H9 (cell line): ENCODE data around the gene TSPO. TPM values are rescaled to one million over a fixed set of nuclear protein-coding genes. Genes with fewer than 3 reads are reported as not detected.
"Not testable (repeated sequence)": the region's sequence is repeated elsewhere in the genome, so short reads cannot be mapped to it uniquely, and the experiment has no call there.

Experiments
- DNase-seq: peaks from one replicate; pipeline ENCODE4 v3.0.0-alpha.2; 2017
- H2AFZ ChIP-seq: one replicate; pipeline ENCODE4 v1.6.1; 2013; ENCODE audit warnings: mild to moderate bottlenecking, low read length, control low read depth, moderate library complexity
- H2AK5ac ChIP-seq: 2 replicates; pipeline ENCODE4 v1.6.1; 2013; ENCODE audit warnings: low read length, control low read depth, mixed read lengths; ENCODE audit not compliant: insufficient read length
- H2BK120ac ChIP-seq: one replicate; pipeline ENCODE4 v1.6.1; 2013; ENCODE audit warnings: low read depth, mild to moderate bottlenecking, low read length, control low read depth, inconsistent platforms; ENCODE audit not compliant: poor library complexity, severe bottlenecking
- H2BK12ac ChIP-seq: 2 replicates; pipeline ENCODE4 v1.6.1; 2013; ENCODE audit warnings: low read length, control low read depth, mixed read lengths, low read depth; ENCODE audit not compliant: insufficient read length
- H2BK15ac ChIP-seq: 2 replicates; pipeline ENCODE4 v1.6.1; 2013; ENCODE audit warnings: low read depth, low read length, control low read depth
- H2BK20ac ChIP-seq: one replicate; pipeline ENCODE4 v1.6.1; 2013; ENCODE audit warnings: low read depth, mild to moderate bottlenecking, low read length, control low read depth, inconsistent platforms; ENCODE audit not compliant: poor library complexity, severe bottlenecking
- H2BK5ac ChIP-seq: 2 replicates; pipeline ENCODE4 v1.6.1; 2013; ENCODE audit warnings: low read length, control low read depth, mixed read lengths; ENCODE audit not compliant: insufficient read length
- H3K14ac ChIP-seq: 2 replicates; pipeline ENCODE4 v1.6.1; 2013; ENCODE audit warnings: low read length, control low read depth; ENCODE audit not compliant: insufficient read depth
- H3K18ac ChIP-seq: 2 replicates; pipeline ENCODE4 v1.6.1; 2013; ENCODE audit warnings: low read depth, mild to moderate bottlenecking, mixed read lengths, low read length, control low read depth; ENCODE audit not compliant: insufficient read length
- H3K23ac ChIP-seq: 2 replicates; pipeline ENCODE4 v1.6.1; 2013; ENCODE audit warnings: low read length, control low read depth, mixed read lengths, low read depth; ENCODE audit not compliant: insufficient read length
- H3K23me2 ChIP-seq: 2 replicates; pipeline ENCODE4 v1.6.1; 2013; ENCODE audit warnings: low read depth, mild to moderate bottlenecking, mixed read lengths, low read length, control low read depth; ENCODE audit not compliant: insufficient read length, poor library complexity, severe bottlenecking
- H3K27ac ChIP-seq: 2 replicates; pipeline ENCODE4 v1.5.1; 2013; ENCODE audit warnings: low read length, control low read depth, mixed read lengths, low read depth; ENCODE audit not compliant: insufficient read length
- H3K27me3 ChIP-seq: 2 replicates; pipeline ENCODE4 v1.6.1; 2013; ENCODE audit warnings: low read length, control low read depth, inconsistent platforms; ENCODE audit not compliant: insufficient read depth
- H3K4ac ChIP-seq: 2 replicates; pipeline ENCODE4 v1.6.1; 2013; ENCODE audit warnings: low read depth, mild to moderate bottlenecking, control low read depth, inconsistent platforms, low read length, moderate library complexity
- H3K4me1 ChIP-seq: 2 replicates; pipeline ENCODE4 v1.6.1; 2013; ENCODE audit warnings: low read length, control low read depth, inconsistent platforms; ENCODE audit not compliant: insufficient read depth
- H3K4me2 ChIP-seq: 2 replicates; pipeline ENCODE4 v1.6.1; 2013; ENCODE audit warnings: low read length, control low read depth, mixed read lengths; ENCODE audit not compliant: insufficient read length, insufficient read depth
- H3K56ac ChIP-seq: 2 replicates; pipeline ENCODE4 v1.6.1; 2013; ENCODE audit warnings: low read depth, mild to moderate bottlenecking, mixed read lengths, low read length, control low read depth; ENCODE audit not compliant: insufficient read length
- H3K79me1 ChIP-seq: 2 replicates; pipeline ENCODE4 v1.6.1; 2013; ENCODE audit warnings: low read depth, mild to moderate bottlenecking, moderate library complexity, low read length, control low read depth, inconsistent platforms; ENCODE audit not compliant: insufficient read depth, poor library complexity, severe bottlenecking
- H3K79me2 ChIP-seq: 2 replicates; pipeline ENCODE4 v1.6.1; 2013; ENCODE audit warnings: low read length, control low read depth, inconsistent platforms; ENCODE audit not compliant: insufficient read depth
- H3K9ac ChIP-seq: 2 replicates; pipeline ENCODE4 v1.6.1; 2013; ENCODE audit warnings: low read length, control low read depth, mixed read lengths; ENCODE audit not compliant: insufficient read length; ENCODE audit errors: extremely low read depth
- H3K9me3 ChIP-seq: one replicate; pipeline ENCODE4 v1.6.1; 2013; ENCODE audit warnings: low read depth, low read length, inconsistent platforms; ENCODE audit not compliant: control insufficient read depth
- H3T11ph ChIP-seq: one replicate; pipeline ENCODE4 v1.6.1; 2013; ENCODE audit warnings: mild to moderate bottlenecking, low read length, control low read depth, inconsistent platforms
- H4K20me1 ChIP-seq: one replicate; pipeline ENCODE4 v1.6.1; 2013; ENCODE audit not compliant: control insufficient read depth, insufficient read length, insufficient read depth
- H4K5ac ChIP-seq: 2 replicates; pipeline ENCODE4 v1.6.1; 2013; ENCODE audit warnings: low read depth, mild to moderate bottlenecking, mixed read lengths, low read length, control low read depth; ENCODE audit not compliant: insufficient read length
- H4K8ac ChIP-seq: replicated peaks from 2 replicates; pipeline ENCODE4 v1.6.1; 2013; ENCODE audit warnings: low read length, control low read depth, mixed read lengths, low read depth; ENCODE audit not compliant: insufficient read length
- H4K91ac ChIP-seq: 2 replicates; pipeline ENCODE4 v1.6.1; 2013; ENCODE audit warnings: low read depth, mild to moderate bottlenecking, moderate library complexity, mixed read lengths, low read length, control low read depth; ENCODE audit not compliant: insufficient read length
- H3K27ac Mint-ChIP-seq, 3 experiments: 2 replicates in 2 of 3; 3 replicates in 1 of 3; pipeline ENCODE4 v1.8.0; 2020 to 2021; ENCODE audit warnings: mixed read lengths in 3 of 3, mild to moderate bottlenecking in 1 of 3, moderate library complexity in 1 of 3
- H3K27me3 Mint-ChIP-seq: 2 replicates; pipeline ENCODE4 v1.8.0; 2021; ENCODE audit warnings: low read depth, mild to moderate bottlenecking, moderate library complexity, mixed read lengths
- H3K36me3 Mint-ChIP-seq, 3 experiments: 2 replicates in 2 of 3; 3 replicates in 1 of 3; pipeline ENCODE4 v1.8.0; 2020 to 2021; ENCODE audit warnings: low read depth in 3 of 3, mixed read lengths in 3 of 3; ENCODE audit not compliant: insufficient read depth in 1 of 3
- H3K4me1 Mint-ChIP-seq, 2 experiments: 2 replicates each; pipeline ENCODE4 v1.8.0; 2020; ENCODE audit warnings: mixed read lengths in 2 of 2
- H3K4me3 Mint-ChIP-seq, 2 experiments: 2 replicates in 1 of 2; 3 replicates in 1 of 2; pipeline ENCODE4 v1.8.0; 2020 to 2021; ENCODE audit warnings: mild to moderate bottlenecking in 2 of 2, mixed read lengths in 2 of 2, moderate library complexity in 1 of 2
- H3K9me3 Mint-ChIP-seq, 2 experiments: 2 replicates in 1 of 2; 3 replicates in 1 of 2; pipeline ENCODE4 v1.8.0; 2020; ENCODE audit warnings: mild to moderate bottlenecking in 2 of 2, mixed read lengths in 2 of 2, moderate library complexity in 1 of 2
- CTCF ChIP-seq: fragments of 200-600 bp; sonication (generic); conservative IDR thresholded peaks from 3 replicates; pipeline ENCODE4 v1.8.0; 2021; ENCODE audit warnings: antibody characterized with exemption, mild to moderate bottlenecking
- WGBS: extraction: QIAGEN DNeasy Blood & Tissue Kit; methylation state at CpG from one replicate; pipeline ENCODE4 v1.1.7; 2013; ENCODE audit warnings: missing lambda C conversion rate, low lambda C conversion rate, mixed read lengths; ENCODE audit not compliant: insufficient read length; ENCODE audit errors: extremely low coverage; 5-methylcytosine and 5-hydroxymethylcytosine counted together
- long read RNA-seq: library from polyadenylated mRNA; unstranded; transcript quantifications from one replicate; pipeline ENCODE4 v2.0.0, GENCODE V29; 2020
- total RNA-seq: library from RNA; stranded (reverse); gene quantifications from 2 replicates; pipeline ENCODE4 v1.2.1, GENCODE V29; 2021

Gene TSPO
- total RNA-seq: 12.1 and 14.8 TPM in 2 replicates
- long read RNA-seq, transcript TSPO-202 (4 exons, 881 nt): major isoform, 29 of 33 reads
- long read RNA-seq, partial matches to known transcripts: 2 of 33 reads
- long read RNA-seq, other reads (novel, unspliced or antisense): 2 of 33 reads

- Histone ChIP-seq H3K9me3 (no peaks in the 10 kb centered on the region), H2BK5ac (no peak within 1 kb of the TSS), H3K23ac (no peak within 1 kb of the TSS), H2AK5ac (no peak within 1 kb of the TSS), H3K27ac (no peak within 1 kb of the TSS), H3K18ac (no peak within 1 kb of the TSS), H2BK12ac (no peak within 1 kb of the TSS), H2BK120ac (no peak within 1 kb of the TSS), H3K79me2 (no peaks in the 10 kb centered on the region), H3K9ac (no peak within 1 kb of the TSS), H4K20me1 (no peaks in the 10 kb centered on the region), H3K56ac (no peak within 1 kb of the TSS), H3K23me2 (no peaks in the 10 kb centered on the region), H4K5ac (no peak within 1 kb of the TSS), H2BK15ac (no peak within 1 kb of the TSS), H3T11ph (no peak within 1 kb of the TSS), H4K91ac (no peak within 1 kb of the TSS), H3K4ac (no peak within 1 kb of the TSS), H2AFZ (no peak within 1 kb of the TSS), H3K4me1 (no peaks in the 10 kb centered on the region; the same call in 1 of the 2 replicates), H3K79me1 (no peaks in the 10 kb centered on the region), H2BK20ac (no peak within 1 kb of the TSS), H3K27me3 (no peaks in the 10 kb centered on the region; the same call in 1 of the 2 replicates), H3K14ac (peak within 1 kb of the TSS; percentile 10; the same call in 1 of the 2 replicates), H3K4me2 (peak within 1 kb of the TSS; percentile 50), H4K8ac (no peak within 1 kb of the TSS)
- TF ChIP-seq CTCF: no peak
- Mint-ChIP-seq H3K27me3 (peaks cover 22% of the 10 kb centered on the region), H3K27ac (no peak within 1 kb of the TSS; a peak in 1 of 7 replicates), H3K4me1 (peaks cover 3 to 19% of the 10 kb centered on the region in 2 experiments), H3K4me3 (peak within 1 kb of the TSS; percentile 68 to 87), H3K9me3 (no peaks in the 10 kb centered on the region), H3K36me3 (no peaks in the 10 kb centered on the region)
- DNase-seq: peak; percentile 60
- WGBS: no CpG with 5 or more reads among the region's 75 CpGs
Observed at GRCh38 chr22:43151251-43152002, at the start of gene TSPO. TSS of gene TSPO (plus strand) at chr22:43151559. CDS start at chr22:43159239, 7,680 bp downstream.

- H3K4ac ChIP-seq, H2AFZ ChIP-seq, H3K36me3 Mint-ChIP-seq, H2BK120ac ChIP-seq, H3K23ac ChIP-seq, H4K91ac ChIP-seq, H3K27me3 ChIP-seq, H4K5ac ChIP-seq, H2BK12ac ChIP-seq, H3K27ac ChIP-seq, H2BK20ac ChIP-seq, H3T11ph ChIP-seq, H3K4me1 ChIP-seq, H4K8ac ChIP-seq, H3K9me3 ChIP-seq, H2BK15ac ChIP-seq, H3K18ac ChIP-seq, H2BK5ac ChIP-seq, H3K79me1 ChIP-seq, H3K79me2 ChIP-seq, H3K14ac ChIP-seq, H3K9me3 Mint-ChIP-seq, H3K23me2 ChIP-seq, H2AK5ac ChIP-seq, H3K4me2 ChIP-seq, DNase-seq, H4K20me1 ChIP-seq, H3K4me3 Mint-ChIP-seq, H3K56ac ChIP-seq, H3K9ac ChIP-seq: not testable (repeated sequence)
- H3K27me3 Mint-ChIP-seq: peaks cover 34% of the 10 kb centered on the region
- peak overlapping the region in 1 of 3 experiments; percentile 71; a peak in 1 of 7 replicates for H3K27ac Mint-ChIP-seq
- no CpG with 5 or more reads among the region's 15 CpGs for WGBS
- H3K4me1 Mint-ChIP-seq: peaks cover 9 to 20% of the 10 kb centered on the region in 2 experiments
Observed at GRCh38 chr22:43104056-43104625, 47.2 kb upstream of the TSPO start.
